ENCODE data around the gene CCDC91. TPM values are rescaled to one million over a fixed set of nuclear protein-coding genes. Genes with fewer than 3 reads are reported as not detected.

Gene CCDC91
- total and polyA plus RNA-seq, 2 of the 4 experiments (the other 2 are of a cell fraction) = 8.6 to 14.7 TPM

DNA sequence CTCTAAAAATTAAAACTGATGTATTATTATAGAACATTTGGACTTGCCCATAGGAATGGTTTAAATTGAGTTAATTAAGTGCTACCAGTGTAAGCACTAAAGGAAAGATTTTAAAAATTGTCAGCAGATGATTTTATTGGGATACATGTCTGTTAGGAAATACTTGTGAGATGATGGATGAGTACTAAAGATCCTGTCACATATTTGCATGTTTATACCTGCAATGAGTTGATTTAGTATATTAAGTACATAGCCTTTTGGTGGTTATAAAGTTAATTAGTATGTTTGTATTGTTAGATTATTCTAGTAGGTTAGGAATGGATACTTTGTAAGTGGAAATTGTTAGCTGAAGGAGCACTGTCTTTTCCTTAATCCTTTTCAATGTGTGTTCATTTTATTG, 67.2 kb downstream of the CCDC91 start:
- Histone ChIP-seq H3K79me1 (ENCODE audit: low read depth in 1 of 2, low read length in 2 of 2) (peaks cover 2 to 9% of the 10 kb centered on the region in 2 experiments; a peak in 2 of 4 replicates), H2AFZ (replicated peaks; ENCODE audit: low read length, poor library complexity) (no peak overlapping the region), H3K4me1 (ENCODE audit: control insufficient read depth, insufficient read depth, low read length) (peaks cover 6% of the 10 kb centered on the region), H3K14ac (replicated peaks; ENCODE audit: low read depth, low read length) (no peak overlapping the region), H2BK15ac (ENCODE audit: low read depth, low read length) (no peak overlapping the region), H2BK120ac (ENCODE audit: low read depth, low read length) (no peak overlapping the region), H2BK5ac (ENCODE audit: low read depth, low read length, poor library complexity, severe bottlenecking) (no peak overlapping the region), H4K8ac (ENCODE audit: low read depth in 2 of 2, low read length in 2 of 2) (no peak overlapping the region), H3K23ac (ENCODE audit: low read depth, low read length) (no peak overlapping the region), H2AK5ac (ENCODE audit: low read depth, low read length) (no peak overlapping the region), H3K56ac (ENCODE audit: extremely low read depth, insufficient read depth, low read length) (no peak overlapping the region), H4K91ac (ENCODE audit: insufficient read depth, low read depth, low read length) (no peak overlapping the region), H3K9ac (ENCODE audit: low read depth, low read length) (no peak overlapping the region), H4K20me1 (ENCODE audit: insufficient read depth, low read length) (no peaks in the 10 kb centered on the region), H4K5ac (ENCODE audit: low read depth, low read length) (no peak overlapping the region), H3K27me3 (ENCODE audit: control insufficient read depth, insufficient read depth, low read length) (no peaks in the 10 kb centered on the region), H3K4me2 (ENCODE audit: low read depth, low read length) (no peak overlapping the region), H2AK9ac (replicated peaks; ENCODE audit: low read depth, low read length, poor library complexity) (no peak overlapping the region), H2BK20ac (ENCODE audit: low read depth, low read length) (no peak overlapping the region), H3K4me3 (ENCODE audit: insufficient read depth, low read depth, low read length) (no peak overlapping the region), H3K9me3 (ENCODE audit: control insufficient read depth, insufficient read depth, low read length) (no peaks in the 10 kb centered on the region), H3K4ac (ENCODE audit: low read depth, low read length) (no peak overlapping the region), H3K9me1 (ENCODE audit: insufficient read depth, low read length) (peaks cover 2% of the 10 kb centered on the region; the same call in 1 of the 2 replicates), H3K36me3 (ENCODE audit: control insufficient read depth, insufficient read depth, low read length) (no peaks in the 10 kb centered on the region; the same call in 1 of the 2 replicates), H3K18ac (ENCODE audit: low read depth, low read length) (no peak overlapping the region), H3K27ac (ENCODE audit: insufficient read depth, low read length) (no peak overlapping the region)
- ChIA-PET POLR2A (ENCODE audit: unreplicated experiment) (no interaction called here), CTCF (interaction anchor here (0.6 kb wide), 1 partner anchor 8 kb away, joined by 3 read pairs; no protein-coding TSS in a partner anchor)
- dilution Hi-C loops (cut with HindIII; ENCODE audit: low sequenced_read_pairs, unreplicated experiment) (no loop called here), in situ Hi-C loops (cut with MboI; ENCODE audit: low sequenced_read_pairs) (no loop called here), intact Hi-C loops (cut with micrococcal nuclease) (no loop called here)
- no peak for ATAC-seq (ENCODE audit: low read depth)
- no peak for TF ChIP-seq RCOR1 (IDR thresholded peaks at IDR 0.05; ENCODE audit: insufficient replicate concordance, low read length)
- TF ChIP-seq, protein P1, sequence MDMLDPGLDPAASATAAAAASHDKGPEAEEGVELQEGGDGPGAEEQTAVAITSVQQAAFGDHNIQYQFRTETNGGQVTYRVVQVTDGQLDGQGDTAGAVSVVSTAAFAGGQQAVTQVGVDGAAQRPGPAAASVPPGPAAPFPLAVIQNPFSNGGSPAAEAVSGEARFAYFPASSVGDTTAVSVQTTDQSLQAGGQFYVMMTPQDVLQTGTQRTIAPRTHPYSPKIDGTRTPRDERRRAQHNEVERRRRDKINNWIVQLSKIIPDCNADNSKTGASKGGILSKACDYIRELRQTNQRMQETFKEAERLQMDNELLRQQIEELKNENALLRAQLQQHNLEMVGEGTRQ (IDR thresholded peaks at IDR 0.05; ENCODE audit: low read depth, low read length) = no peak
- TF ChIP-seq, protein P2, sequence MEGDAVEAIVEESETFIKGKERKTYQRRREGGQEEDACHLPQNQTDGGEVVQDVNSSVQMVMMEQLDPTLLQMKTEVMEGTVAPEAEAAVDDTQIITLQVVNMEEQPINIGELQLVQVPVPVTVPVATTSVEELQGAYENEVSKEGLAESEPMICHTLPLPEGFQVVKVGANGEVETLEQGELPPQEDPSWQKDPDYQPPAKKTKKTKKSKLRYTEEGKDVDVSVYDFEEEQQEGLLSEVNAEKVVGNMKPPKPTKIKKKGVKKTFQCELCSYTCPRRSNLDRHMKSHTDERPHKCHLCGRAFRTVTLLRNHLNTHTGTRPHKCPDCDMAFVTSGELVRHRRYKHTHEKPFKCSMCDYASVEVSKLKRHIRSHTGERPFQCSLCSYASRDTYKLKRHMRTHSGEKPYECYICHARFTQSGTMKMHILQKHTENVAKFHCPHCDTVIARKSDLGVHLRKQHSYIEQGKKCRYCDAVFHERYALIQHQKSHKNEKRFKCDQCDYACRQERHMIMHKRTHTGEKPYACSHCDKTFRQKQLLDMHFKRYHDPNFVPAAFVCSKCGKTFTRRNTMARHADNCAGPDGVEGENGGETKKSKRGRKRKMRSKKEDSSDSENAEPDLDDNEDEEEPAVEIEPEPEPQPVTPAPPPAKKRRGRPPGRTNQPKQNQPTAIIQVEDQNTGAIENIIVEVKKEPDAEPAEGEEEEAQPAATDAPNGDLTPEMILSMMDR (conservative IDR thresholded peaks at IDR 0.05; ENCODE audit: low read depth, low read length) = no peak
- TF ChIP-seq POLR2A (IDR thresholded peaks at IDR 0.05; ENCODE audit: low read depth, low read length) = no peak
- no peak for TF ChIP-seq RAD21 (IDR thresholded peaks at IDR 0.05; ENCODE audit: low read length)
- no peak for TF ChIP-seq MXI1 (IDR thresholded peaks at IDR 0.05; ENCODE audit: borderline replicate concordance, low read depth, low read length)
- no peak for TF ChIP-seq RFX5 (IDR thresholded peaks at IDR 0.05; ENCODE audit: low read depth, low read length)
- TF ChIP-seq SMC3 (IDR thresholded peaks at IDR 0.05; ENCODE audit: low read depth, low read length) = no peak
- TF ChIP-seq CHD1 (IDR thresholded peaks at IDR 0.05; ENCODE audit: low read depth, low read length) = no peak
- no peak for TF ChIP-seq MAZ (IDR thresholded peaks at IDR 0.05; ENCODE audit: borderline replicate concordance, low read depth, low read length)
- no peak for TF ChIP-seq MAFK (IDR thresholded peaks at IDR 0.05; ENCODE audit: low read depth, low read length)
- TF ChIP-seq CEBPB (IDR thresholded peaks at IDR 0.05; ENCODE audit: low read depth, low read length) = no peak
- TF ChIP-seq BHLHE40 (IDR thresholded peaks at IDR 0.05; ENCODE audit: low read depth, low read length) = no peak
- no peak for TF ChIP-seq NFE2L2 (IDR thresholded peaks at IDR 0.05; ENCODE audit: low read depth, low read length)
- TF ChIP-seq, protein P3, sequence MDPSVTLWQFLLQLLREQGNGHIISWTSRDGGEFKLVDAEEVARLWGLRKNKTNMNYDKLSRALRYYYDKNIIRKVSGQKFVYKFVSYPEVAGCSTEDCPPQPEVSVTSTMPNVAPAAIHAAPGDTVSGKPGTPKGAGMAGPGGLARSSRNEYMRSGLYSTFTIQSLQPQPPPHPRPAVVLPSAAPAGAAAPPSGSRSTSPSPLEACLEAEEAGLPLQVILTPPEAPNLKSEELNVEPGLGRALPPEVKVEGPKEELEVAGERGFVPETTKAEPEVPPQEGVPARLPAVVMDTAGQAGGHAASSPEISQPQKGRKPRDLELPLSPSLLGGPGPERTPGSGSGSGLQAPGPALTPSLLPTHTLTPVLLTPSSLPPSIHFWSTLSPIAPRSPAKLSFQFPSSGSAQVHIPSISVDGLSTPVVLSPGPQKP (IDR thresholded peaks at IDR 0.05; ENCODE audit: borderline replicate concordance, low read depth, low read length) = no peak
- no TSS peak for BruUV-seq (replicated peaks)
- DNase-seq = no peak

All from IMR-90 (cell line).